HepG2 (cell line): Measurements from ENCODE around the gene CNPY1. TPM values are rescaled to one million over a fixed set of nuclear protein-coding genes. Genes with fewer than 3 reads are reported as not detected.

Experiments
- ATAC-seq: fragments of 200-7000 bp; cut with Tn5 transposase; 3 replicates; pipeline ENCODE4 v1.9.1; 2020; ENCODE audit warnings: mild to moderate bottlenecking, moderate library complexity
- BruUV-seq: library from RNA; stranded (reverse); fragments of 400-500 nt; replicated peaks from 2 replicates; lab custom pipeline; 2021; lab: Mats Ljungman, UMichigan
- CTCF ChIA-PET: fragments of 300-600 bp; formaldehyde crosslinking; extraction: SDS; loops from one replicate; lab custom pipeline; 2021; ENCODE audit warnings: low total read pairs, inconsistent platforms, low intra/inter-chr PET ratio; lab: Yijun Ruan, JAX
- POLR2A ChIA-PET: fragments of 350-600 bp; sonication (Branson Sonifier 250); formaldehyde crosslinking; loops from one replicate; lab custom pipeline; 2020; ENCODE audit warnings: antibody characterized with exemption, inconsistent platforms; lab: Yijun Ruan, JAX
- DNase-seq: peaks from one replicate; pipeline ENCODE4 v3.0.0-alpha.2; 2015; ENCODE audit warnings: low spot score
- FAIRE-seq: peaks from 3 replicates; lab custom pipeline; 2011; peaks lifted over from hg19 to GRCh38; lab: Jason Lieb, UNC
- H2AFZ ChIP-seq: one replicate; pipeline ENCODE4 v1.6.1; 2011; ENCODE audit warnings: low read length, inconsistent platforms
- H3K27ac ChIP-seq: fragments of 300-600 bp; 3 replicates; pipeline ENCODE4 v1.8.0; 2011; ENCODE audit warnings: mixed run types, mild to moderate bottlenecking, mixed read lengths, low read length, inconsistent platforms; ENCODE audit not compliant: insufficient read depth; ENCODE audit errors: extremely low read length
- H3K27me3 ChIP-seq, 2 experiments: fragments of 200-600 bp in 1 of 2; 2 replicates in 1 of 2; 3 replicates in 1 of 2; pipeline versions ENCODE4 v1.6.0 to v1.8.0; 2011; ENCODE audit warnings: low read length in 2 of 2, mild to moderate bottlenecking in 2 of 2, moderate library complexity in 2 of 2, inconsistent platforms in 1 of 2; ENCODE audit not compliant: insufficient read depth in 2 of 2, control insufficient read depth in 1 of 2
- H3K36me3 ChIP-seq, 2 experiments: fragments of 200-600 bp in 1 of 2; replicated peaks in 1 of 2; 2 replicates in 1 of 2; 3 replicates in 1 of 2; pipeline versions ENCODE4 v1.5.1 to v1.8.0; 2011; ENCODE audit warnings: low read length in 2 of 2, inconsistent platforms in 1 of 2; ENCODE audit not compliant: insufficient read depth in 2 of 2, control insufficient read depth in 1 of 2
- H3K4me1 ChIP-seq: 2 replicates; pipeline ENCODE4 v1.5.1; 2012; ENCODE audit warnings: low read length, inconsistent platforms; ENCODE audit not compliant: insufficient read depth
- H3K4me2 ChIP-seq: 2 replicates; pipeline ENCODE4 v1.6.0; 2011; ENCODE audit warnings: low read depth, low read length, inconsistent platforms
- H3K4me3 ChIP-seq, 3 experiments: fragments of 200-600 bp in 1 of 3; sonication (generic), shearing (Covaris generic) in 1 of 3; replicated peaks in 1 of 3; 2 replicates each; pipeline ENCODE4 v1.5.1; 2011 to 2016; ENCODE audit warnings: low read length in 3 of 3, inconsistent platforms in 2 of 3, low read depth in 2 of 3, mild to moderate bottlenecking in 2 of 3, control low read depth in 1 of 3, mixed read lengths in 1 of 3; ENCODE audit not compliant: insufficient read depth in 1 of 3
- H3K79me2 ChIP-seq: one replicate; pipeline ENCODE4 v1.6.1; 2011; ENCODE audit warnings: low read length, inconsistent platforms; ENCODE audit not compliant: insufficient read depth
- H3K9ac ChIP-seq: 2 replicates; pipeline ENCODE4 v1.6.0; 2011; ENCODE audit warnings: mild to moderate bottlenecking, low read depth, low read length, inconsistent platforms; ENCODE audit not compliant: insufficient read depth
- H3K9me3 ChIP-seq: 2 replicates; pipeline ENCODE4 v1.5.1; 2012; ENCODE audit warnings: mild to moderate bottlenecking, low read length
- H4K20me1 ChIP-seq: 2 replicates; pipeline ENCODE4 v1.6.0; 2011; ENCODE audit warnings: inconsistent platforms, mild to moderate bottlenecking, low read length, moderate library complexity; ENCODE audit not compliant: insufficient read depth
- ATF7 ChIP-seq, 2 experiments: fragments of 450-650 bp in 1 of 2; sonication (generic) in 1 of 2; formaldehyde crosslinking in 1 of 2; IDR thresholded peaks; 2 replicates each; pipeline versions ENCODE4 v1.4.0 to v1.6.1; 2016 to 2020; ENCODE audit warnings: antibody characterized with exemption in 1 of 2, mild to moderate bottlenecking in 1 of 2, missing genetic modification reagents in 1 of 2
- GMEB1 ChIP-seq: sonication (generic); formaldehyde crosslinking; IDR thresholded peaks from 2 replicates; pipeline ENCODE4 v1.5.1; 2020; ENCODE audit warnings: missing genetic modification reagents, mild to moderate bottlenecking, borderline replicate concordance
- GTF2F1 ChIP-seq: fragments of 150-350 bp; IDR thresholded peaks from 2 replicates; pipeline ENCODE4 v1.6.1; 2014; ENCODE audit warnings: low read length
- HCFC1 ChIP-seq: fragments of 150-350 bp; IDR thresholded peaks from 2 replicates; pipeline ENCODE4 v1.6.1; 2014; ENCODE audit warnings: low read depth, low read length
- KAT8 ChIP-seq: IDR thresholded peaks from 2 replicates; pipeline ENCODE4 v1.6.1; 2016; ENCODE audit warnings: missing genetic modification reagents, missing compliant biosample characterization
- KDM3A ChIP-seq: IDR thresholded peaks from 2 replicates; pipeline ENCODE4 v1.6.1; 2018; ENCODE audit warnings: low read depth, missing compliant biosample characterization
- MAFF ChIP-seq: IDR thresholded peaks from 2 replicates; pipeline ENCODE4 v1.6.1; 2011; ENCODE audit warnings: low read depth, low read length, improper control_type of control experiment
- MIXL1 ChIP-seq: IDR thresholded peaks from 2 replicates; pipeline ENCODE4 v1.6.1; 2016
- PRMT3 ChIP-seq: sonication (generic); formaldehyde crosslinking; IDR thresholded peaks from 2 replicates; pipeline ENCODE4 v1.8.1; 2022; ENCODE audit warnings: low read depth, mild to moderate bottlenecking, moderate library complexity, missing genetic modification reagents, borderline replicate concordance
- RFX1 ChIP-seq: fragments of 450-650 bp; IDR thresholded peaks from 2 replicates; pipeline ENCODE4 v1.6.1; 2017
- SALL2 ChIP-seq: sonication (generic); formaldehyde crosslinking; IDR thresholded peaks from 2 replicates; pipeline ENCODE4 v1.8.1; 2023; ENCODE audit warnings: mild to moderate bottlenecking, missing genetic modification reagents, inconsistent platforms
- TBX2 ChIP-seq: sonication (generic); formaldehyde crosslinking; IDR thresholded peaks from 2 replicates; pipeline ENCODE4 v1.5.0; 2020; ENCODE audit warnings: missing genetic modification reagents, mild to moderate bottlenecking, borderline replicate concordance
- TOPORS ChIP-seq: sonication (generic); formaldehyde crosslinking; IDR thresholded peaks from 2 replicates; pipeline ENCODE4 v1.8.0; 2023; ENCODE audit warnings: mild to moderate bottlenecking, missing genetic modification reagents
- ZNF367 ChIP-seq: sonication (generic); formaldehyde crosslinking; IDR thresholded peaks from 2 replicates; pipeline ENCODE4 v1.4.0; 2020; ENCODE audit warnings: missing genetic modification reagents, borderline replicate concordance
- ZNF547 ChIP-seq: sonication (generic); formaldehyde crosslinking; IDR thresholded peaks from 2 replicates; pipeline ENCODE4 v1.5.1; 2020; ENCODE audit warnings: mild to moderate bottlenecking, missing genetic modification reagents
- WGBS: methylation state at CpG from one replicate; pipeline ENCODE4 v1.1.6; 2017; ENCODE audit warnings: low lambda C conversion rate; 5-methylcytosine and 5-hydroxymethylcytosine counted together
- in situ Hi-C: cut with HindIII; loops from 2 replicates; pipeline ENCODE4 v1.10.0; 2017; ENCODE audit warnings: low pct_unique_long_range_greater_than_20kb; ENCODE audit not compliant: extremely low pct_ligation_motif_present
- intact Hi-C: fragments of 100-400 bp; cut with micrococcal nuclease; formaldehyde crosslinking; loops from one replicate; pipeline ENCODE4 v1.10.0; 2022; ENCODE audit not compliant: unreplicated experiment
- polyA plus RNA-seq, 8 experiments: library from polyadenylated mRNA; depleted of rRNA in 3 of 8; stranded (reverse) in 7 of 8; unstranded in 1 of 8; fragments of >200 nt; fragmentation: Illumina TruSeq in 4 of 8; extraction: Trizol in 4 of 8; gene quantifications; 2 replicates each; pipeline versions ENCODE4 v1.2.1 to v1.2.3, GENCODE V29; 2011 to 2016; ENCODE audit warnings: low read depth in 4 of 8, missing spikeins in 1 of 8, mixed read lengths in 1 of 8; ENCODE audit not compliant: insufficient read depth in 1 of 8
- total RNA-seq, 5 experiments: library from RNA; depleted of rRNA; stranded (reverse); fragments of >200 nt; fragmentation: Illumina TruSeq; extraction: Trizol; gene quantifications; 2 replicates each; pipeline ENCODE4 v1.2.3, GENCODE V29; 2016; ENCODE audit warnings: low read depth in 1 of 5
- TF ChIP-seq, protein P1 (sequence below): sonication (generic); formaldehyde crosslinking; IDR thresholded peaks from 2 replicates; pipeline ENCODE4 v1.8.0; 2022; ENCODE audit warnings: mild to moderate bottlenecking, missing genetic modification reagents, borderline replicate concordance
- TF ChIP-seq, protein P2 (sequence below): sonication (generic); formaldehyde crosslinking; conservative IDR thresholded peaks from 2 replicates; pipeline ENCODE4 v1.5.0; 2020; ENCODE audit warnings: missing genetic modification reagents
- TF ChIP-seq, protein P3 (sequence below): sonication (generic); formaldehyde crosslinking; IDR thresholded peaks from 2 replicates; pipeline ENCODE4 v1.5.1; 2020; ENCODE audit warnings: mild to moderate bottlenecking, missing genetic modification reagents, borderline replicate concordance

CNPY1 gene
- total and polyA plus RNA-seq, 2 of the 13 experiments (the other 11 are each of a cell fraction or from before 2014, with no cell fraction given) = not detected

- no TSS peak for BruUV-seq
- CTCF ChIA-PET = no interaction called here
- H2AFZ ChIP-seq = no peak overlapping the region
- TF ChIP-seq TOPORS (CRISPR knock-in tag) = no peak
- TF ChIP-seq TBX2 (CRISPR knock-in tag) = no peak
- no peak for TF ChIP-seq ZNF547 (CRISPR knock-in tag)
- TF ChIP-seq HCFC1 = no peak
- TF ChIP-seq, protein P1, sequence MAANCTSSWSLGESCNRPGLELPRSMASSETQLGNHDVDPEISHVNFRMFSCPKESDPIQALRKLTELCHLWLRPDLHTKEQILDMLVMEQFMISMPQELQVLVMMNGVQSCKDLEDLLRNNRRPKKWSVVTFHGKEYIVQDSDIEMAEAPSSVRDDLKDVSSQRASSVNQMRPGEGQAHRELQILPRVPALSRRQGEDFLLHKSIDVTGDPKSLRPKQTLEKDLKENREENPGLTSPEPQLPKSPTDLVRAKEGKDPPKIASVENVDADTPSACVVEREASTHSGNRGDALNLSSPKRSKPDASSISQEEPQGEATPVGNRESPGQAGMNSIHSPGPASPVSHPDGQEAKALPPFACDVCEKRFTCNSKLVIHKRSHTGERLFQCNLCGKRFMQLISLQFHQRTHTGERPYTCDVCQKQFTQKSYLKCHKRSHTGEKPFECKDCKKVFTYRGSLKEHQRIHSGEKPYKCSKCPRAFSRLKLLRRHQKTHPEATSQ (CRISPR knock-in tag) = no peak
- TF ChIP-seq GMEB1 (CRISPR knock-in tag) = no peak
- TF ChIP-seq GTF2F1 = no peak
- no peak for TF ChIP-seq MIXL1 (CRISPR knock-in tag)
- no peak for TF ChIP-seq SALL2 (CRISPR knock-in tag)
- TF ChIP-seq KAT8 = no peak
- no peak for TF ChIP-seq ATF7 (IDR thresholded peaks at IDR 0.05)
- TF ChIP-seq ATF7 (CRISPR knock-in tag; IDR thresholded peaks at IDR 0.05) = no peak
- TF ChIP-seq, protein P2, sequence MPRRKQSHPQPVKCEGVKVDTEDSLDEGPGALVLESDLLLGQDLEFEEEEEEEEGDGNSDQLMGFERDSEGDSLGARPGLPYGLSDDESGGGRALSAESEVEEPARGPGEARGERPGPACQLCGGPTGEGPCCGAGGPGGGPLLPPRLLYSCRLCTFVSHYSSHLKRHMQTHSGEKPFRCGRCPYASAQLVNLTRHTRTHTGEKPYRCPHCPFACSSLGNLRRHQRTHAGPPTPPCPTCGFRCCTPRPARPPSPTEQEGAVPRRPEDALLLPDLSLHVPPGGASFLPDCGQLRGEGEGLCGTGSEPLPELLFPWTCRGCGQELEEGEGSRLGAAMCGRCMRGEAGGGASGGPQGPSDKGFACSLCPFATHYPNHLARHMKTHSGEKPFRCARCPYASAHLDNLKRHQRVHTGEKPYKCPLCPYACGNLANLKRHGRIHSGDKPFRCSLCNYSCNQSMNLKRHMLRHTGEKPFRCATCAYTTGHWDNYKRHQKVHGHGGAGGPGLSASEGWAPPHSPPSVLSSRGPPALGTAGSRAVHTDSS (CRISPR knock-in tag) = no peak
- TF ChIP-seq KDM3A (CRISPR knock-in tag) = no peak
- TF ChIP-seq ZNF367 = no peak
- TF ChIP-seq RFX1 = no peak
- no peak for TF ChIP-seq PRMT3 (CRISPR knock-in tag)
- TF ChIP-seq, protein P3, sequence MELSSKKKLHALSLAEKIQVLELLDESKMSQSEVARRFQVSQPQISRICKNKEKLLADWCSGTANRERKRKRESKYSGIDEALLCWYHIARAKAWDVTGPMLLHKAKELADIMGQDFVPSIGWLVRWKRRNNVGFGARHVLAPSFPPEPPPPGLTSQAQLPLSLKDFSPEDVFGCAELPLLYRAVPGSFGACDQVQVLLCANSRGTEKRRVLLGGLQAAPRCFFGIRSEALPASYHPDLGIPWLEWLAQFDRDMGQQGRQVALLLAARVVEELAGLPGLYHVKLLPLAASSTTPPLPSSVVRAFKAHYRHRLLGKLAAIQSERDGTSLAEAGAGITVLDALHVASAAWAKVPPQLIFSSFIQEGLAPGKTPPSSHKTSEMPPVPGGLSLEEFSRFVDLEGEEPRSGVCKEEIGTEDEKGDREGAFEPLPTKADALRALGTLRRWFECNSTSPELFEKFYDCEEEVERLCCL (CRISPR knock-in tag) = no peak
- no peak for TF ChIP-seq MAFF
Measured at GRCh38 chr7:155457544-155458110, 88.7 kb downstream of the CNPY1 start.

More at GRCh38 chr7:155457544-155458110, 88.7 kb downstream of the CNPY1 start:
- intact Hi-C loops = no loop called here
- DNase-seq = no peak
- 88% methylated on average over 39 of the region's 98 CpGs for WGBS
- Histone ChIP-seq H3K4me3 (no peak overlapping the region), H3K27me3 (peaks cover 7 to 80% of the 10 kb centered on the region in 2 experiments), H3K27ac (no peak overlapping the region), H4K20me1 (no peaks in the 10 kb centered on the region), H3K4me1 (no peaks in the 10 kb centered on the region), H3K9ac (no peak overlapping the region), H3K4me2 (no peak overlapping the region), H3K9me3 (no peaks in the 10 kb centered on the region), H3K36me3 (no peaks in the 10 kb centered on the region), H3K79me2 (no peaks in the 10 kb centered on the region)
- POLR2A ChIA-PET = no interaction called here
- ATAC-seq = no peak
- in situ Hi-C loops = no loop called here
- no peak for FAIRE-seq
